ENCODE measurements around the gene MPZL1. TPM values are rescaled to one million over a fixed set of nuclear protein-coding genes. Genes with fewer than 3 reads are reported as not detected.

MPZL1 gene
- total RNA-seq, 1 experiment from 2014 or later, result 273 TPM

DNA sequence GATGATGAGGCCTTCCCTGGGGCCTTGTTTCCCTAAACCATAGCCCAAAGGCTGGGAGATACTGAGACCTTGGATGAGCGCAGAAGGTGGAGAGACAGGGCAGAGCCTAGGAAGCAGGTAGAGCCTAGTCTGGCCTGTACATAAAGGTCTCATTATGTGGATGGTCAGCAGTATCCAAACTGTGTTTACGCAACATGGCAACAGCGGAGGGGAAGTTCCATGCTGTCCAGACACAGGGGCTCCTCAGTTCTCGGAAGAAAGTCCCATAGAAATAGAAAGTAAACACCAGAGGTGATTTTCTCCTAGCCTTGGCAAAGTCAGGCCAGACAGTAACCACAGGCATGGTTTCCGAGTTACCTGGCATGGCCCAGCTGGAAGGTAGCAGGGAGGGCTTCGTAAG lies 42.1 kb upstream of the MPZL1 start:
- H3K4me1 Mint-ChIP-seq (ENCODE audit: low read depth, unreplicated experiment), result no peaks in the 10 kb centered on the region
- H3K9me3 Mint-ChIP-seq (ENCODE audit: unreplicated experiment), result no peaks in the 10 kb centered on the region
- TF ChIP-seq, protein P1, sequence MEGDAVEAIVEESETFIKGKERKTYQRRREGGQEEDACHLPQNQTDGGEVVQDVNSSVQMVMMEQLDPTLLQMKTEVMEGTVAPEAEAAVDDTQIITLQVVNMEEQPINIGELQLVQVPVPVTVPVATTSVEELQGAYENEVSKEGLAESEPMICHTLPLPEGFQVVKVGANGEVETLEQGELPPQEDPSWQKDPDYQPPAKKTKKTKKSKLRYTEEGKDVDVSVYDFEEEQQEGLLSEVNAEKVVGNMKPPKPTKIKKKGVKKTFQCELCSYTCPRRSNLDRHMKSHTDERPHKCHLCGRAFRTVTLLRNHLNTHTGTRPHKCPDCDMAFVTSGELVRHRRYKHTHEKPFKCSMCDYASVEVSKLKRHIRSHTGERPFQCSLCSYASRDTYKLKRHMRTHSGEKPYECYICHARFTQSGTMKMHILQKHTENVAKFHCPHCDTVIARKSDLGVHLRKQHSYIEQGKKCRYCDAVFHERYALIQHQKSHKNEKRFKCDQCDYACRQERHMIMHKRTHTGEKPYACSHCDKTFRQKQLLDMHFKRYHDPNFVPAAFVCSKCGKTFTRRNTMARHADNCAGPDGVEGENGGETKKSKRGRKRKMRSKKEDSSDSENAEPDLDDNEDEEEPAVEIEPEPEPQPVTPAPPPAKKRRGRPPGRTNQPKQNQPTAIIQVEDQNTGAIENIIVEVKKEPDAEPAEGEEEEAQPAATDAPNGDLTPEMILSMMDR (IDR thresholded peaks at IDR 0.05; ENCODE audit: insufficient read depth in 1 of 2, low read depth in 1 of 2, low read length in 1 of 2, severe bottlenecking in 1 of 2, unreplicated experiment in 1 of 2), result no peak
- no peaks in the 10 kb centered on the region for H3K4me1 ChIP-seq
- H3K27me3 ChIP-seq (replicated peaks; ENCODE audit: control insufficient read depth, insufficient read depth, low read length), result no peaks in the 10 kb centered on the region
- no peak for DNase-seq
- intact Hi-C loops (cut with micrococcal nuclease; ENCODE audit: unreplicated experiment), result no loop called here
- BruUV-seq (replicated peaks), result no TSS peak
- no peak overlapping the region for H3K4me3 Mint-ChIP-seq (ENCODE audit: unreplicated experiment)
- no peaks in the 10 kb centered on the region for H3K27me3 Mint-ChIP-seq (ENCODE audit: insufficient read depth, unreplicated experiment)
- H3K9me3 ChIP-seq, result no peaks in the 10 kb centered on the region
- ChIA-PET CTCF (no interaction called here), POLR2A (no interaction called here)
- no peak overlapping the region for H3K27ac Mint-ChIP-seq (ENCODE audit: unreplicated experiment)
- no peak overlapping the region for H3K4me3 ChIP-seq (ENCODE audit: low read depth, low read length)
- no peaks in the 10 kb centered on the region for H3K36me3 Mint-ChIP-seq (ENCODE audit: insufficient read depth, unreplicated experiment)
- H3K36me3 ChIP-seq (ENCODE audit: control insufficient read depth, insufficient read depth, low read length), result no peaks in the 10 kb centered on the region

- Mint-ChIP-seq H3K4me3 (ENCODE audit: unreplicated experiment) (no peak overlapping the region), H3K27ac (ENCODE audit: unreplicated experiment) (no peak overlapping the region), H3K9me3 (ENCODE audit: unreplicated experiment) (no peaks in the 10 kb centered on the region), H3K36me3 (ENCODE audit: insufficient read depth, unreplicated experiment) (no peaks in the 10 kb centered on the region), H3K4me1 (ENCODE audit: low read depth, unreplicated experiment) (no peaks in the 10 kb centered on the region), H3K27me3 (ENCODE audit: insufficient read depth, unreplicated experiment) (no peaks in the 10 kb centered on the region)
- Histone ChIP-seq H3K9me3 (no peaks in the 10 kb centered on the region), H3K36me3 (ENCODE audit: control insufficient read depth, insufficient read depth, low read length) (no peaks in the 10 kb centered on the region), H3K4me1 (no peaks in the 10 kb centered on the region), H3K27me3 (replicated peaks; ENCODE audit: control insufficient read depth, insufficient read depth, low read length) (no peaks in the 10 kb centered on the region), H3K4me3 (ENCODE audit: low read depth, low read length) (no peak overlapping the region)
- BruUV-seq (replicated peaks), result no TSS peak
- TF ChIP-seq, protein P1 (IDR thresholded peaks at IDR 0.05; ENCODE audit: insufficient read depth in 1 of 2, low read depth in 1 of 2, low read length in 1 of 2, severe bottlenecking in 1 of 2, unreplicated experiment in 1 of 2), result no peak
- intact Hi-C loops (cut with micrococcal nuclease; ENCODE audit: unreplicated experiment), result no loop called here
- POLR2A ChIA-PET, result no interaction called here
- CTCF ChIA-PET, result no interaction called here
- DNase-seq, result no peak
These were observed 40.8 kb upstream of the MPZL1 start for GRCh38 chr1:167681024-167681423.

GRCh38 chr1:167681451-167682098 lies 40.2 kb upstream of the MPZL1 start:
- no peaks in the 10 kb centered on the region for H3K4me1 Mint-ChIP-seq (ENCODE audit: low read depth, unreplicated experiment)
- no peak for DNase-seq
- no TSS peak for BruUV-seq (replicated peaks)
- no peaks in the 10 kb centered on the region for H3K27me3 Mint-ChIP-seq (ENCODE audit: insufficient read depth, unreplicated experiment)
- H3K36me3 ChIP-seq (ENCODE audit: control insufficient read depth, insufficient read depth, low read length), result no peaks in the 10 kb centered on the region
- no peaks in the 10 kb centered on the region for H3K9me3 Mint-ChIP-seq (ENCODE audit: unreplicated experiment)
- H3K4me3 Mint-ChIP-seq (ENCODE audit: unreplicated experiment), result no peak overlapping the region
- no peak overlapping the region for H3K4me3 ChIP-seq (ENCODE audit: low read depth, low read length)
- H3K9me3 ChIP-seq, result no peaks in the 10 kb centered on the region
- CTCF ChIA-PET, result no interaction called here
- H3K36me3 Mint-ChIP-seq (ENCODE audit: insufficient read depth, unreplicated experiment), result no peaks in the 10 kb centered on the region
- TF ChIP-seq, protein P1 (IDR thresholded peaks at IDR 0.05; ENCODE audit: insufficient read depth in 1 of 2, low read depth in 1 of 2, low read length in 1 of 2, severe bottlenecking in 1 of 2, unreplicated experiment in 1 of 2), result no peak
- intact Hi-C loops (cut with micrococcal nuclease; ENCODE audit: unreplicated experiment), result no loop called here
- POLR2A ChIA-PET, result no interaction called here
- no peaks in the 10 kb centered on the region for H3K27me3 ChIP-seq (replicated peaks; ENCODE audit: control insufficient read depth, insufficient read depth, low read length)
- no peaks in the 10 kb centered on the region for H3K4me1 ChIP-seq
- no peak overlapping the region for H3K27ac Mint-ChIP-seq (ENCODE audit: unreplicated experiment)
